Mesenchymal stem cell (in vitro differentiated cells and primary cell): ENCODE results near the gene WDR18.
"Not testable (repeated sequence)": the region's sequence is repeated elsewhere in the genome, so short reads cannot be mapped to it uniquely, and the experiment has no call there.

ENCODE experiments used
- DNase-seq: peaks from one replicate; pipeline ENCODE4 v3.0.0-alpha.2; 2013
- H2AFZ ChIP-seq: one replicate; pipeline ENCODE4 v1.6.1; 2013; ENCODE audit warnings: low read depth, mild to moderate bottlenecking, control low read depth, inconsistent platforms, low read length, moderate library complexity
- H2AK5ac ChIP-seq: 2 replicates; pipeline ENCODE4 v1.6.1; 2013; ENCODE audit warnings: low read length, moderate library complexity, mild to moderate bottlenecking, inconsistent platforms; ENCODE audit not compliant: severe bottlenecking
- H2BK120ac ChIP-seq: one replicate; pipeline ENCODE4 v1.6.1; 2013; ENCODE audit warnings: low read depth, mild to moderate bottlenecking, inconsistent platforms, low read length, moderate library complexity
- H2BK12ac ChIP-seq, 2 experiments: one replicate each; pipeline ENCODE4 v1.6.1; 2013; ENCODE audit warnings: inconsistent platforms in 2 of 2, low read length in 2 of 2, mild to moderate bottlenecking in 2 of 2, moderate library complexity in 2 of 2, control low read depth in 1 of 2
- H2BK15ac ChIP-seq: one replicate; pipeline ENCODE4 v1.6.1; 2013; ENCODE audit warnings: mild to moderate bottlenecking, low read depth, inconsistent platforms; ENCODE audit not compliant: poor library complexity, severe bottlenecking
- H2BK5ac ChIP-seq: 2 replicates; pipeline ENCODE4 v1.6.1; 2013; ENCODE audit warnings: low read depth, mild to moderate bottlenecking, low read length, control low read depth, inconsistent platforms; ENCODE audit not compliant: poor library complexity, severe bottlenecking
- H3K14ac ChIP-seq, 2 experiments: one replicate each; pipeline ENCODE4 v1.6.1; 2013; ENCODE audit warnings: inconsistent platforms in 2 of 2, low read length in 2 of 2, control low read depth in 1 of 2, mild to moderate bottlenecking in 1 of 2, moderate library complexity in 1 of 2
- H3K18ac ChIP-seq, 2 experiments: one replicate each; pipeline ENCODE4 v1.6.1; 2013; ENCODE audit warnings: inconsistent platforms in 2 of 2, low read length in 2 of 2, control low read depth in 1 of 2, low read depth in 1 of 2, mild to moderate bottlenecking in 1 of 2
- H3K23ac ChIP-seq, 2 experiments: one replicate each; pipeline ENCODE4 v1.6.1; 2013; ENCODE audit warnings: inconsistent platforms in 2 of 2, low read length in 2 of 2, mild to moderate bottlenecking in 2 of 2, moderate library complexity in 2 of 2, control low read depth in 1 of 2
- H3K27ac ChIP-seq: 2 replicates; pipeline ENCODE4 v1.5.1; 2013; ENCODE audit warnings: mild to moderate bottlenecking, moderate library complexity, low read length, control low read depth, inconsistent platforms; ENCODE audit not compliant: poor library complexity, severe bottlenecking
- H3K27me3 ChIP-seq, 2 experiments: 2 replicates each; pipeline versions ENCODE4 v1.6.1 to v1.7.0; 2013; ENCODE audit warnings: low read length in 2 of 2, mild to moderate bottlenecking in 2 of 2, moderate library complexity in 2 of 2, control low read depth in 1 of 2, inconsistent platforms in 1 of 2; ENCODE audit not compliant: control insufficient read depth in 1 of 2, insufficient read depth in 1 of 2
- H3K36me3 ChIP-seq, 2 experiments: 2 replicates each; pipeline versions ENCODE4 v1.6.1 to v1.7.0; 2013; ENCODE audit warnings: low read length in 2 of 2, control low read depth in 1 of 2, inconsistent platforms in 1 of 2, low read depth in 1 of 2, mild to moderate bottlenecking in 1 of 2; ENCODE audit not compliant: insufficient read depth in 2 of 2, control insufficient read depth in 1 of 2
- H3K4ac ChIP-seq, 2 experiments: one replicate each; pipeline ENCODE4 v1.6.1; 2013; ENCODE audit warnings: inconsistent platforms in 2 of 2, low read length in 2 of 2, mild to moderate bottlenecking in 2 of 2, moderate library complexity in 2 of 2, control low read depth in 1 of 2, low read depth in 1 of 2
- H3K4me1 ChIP-seq: 2 replicates; pipeline ENCODE4 v1.6.1; 2013; ENCODE audit warnings: low read depth, low read length, control low read depth; ENCODE audit not compliant: control insufficient read depth, insufficient read depth
- H3K4me2 ChIP-seq: 2 replicates; pipeline ENCODE4 v1.6.1; 2013; ENCODE audit warnings: low read length, mild to moderate bottlenecking, inconsistent platforms; ENCODE audit not compliant: poor library complexity, severe bottlenecking
- H3K4me3 ChIP-seq, 2 experiments: 2 replicates each; pipeline versions ENCODE4 v1.5.1 to v1.7.0; 2013; ENCODE audit warnings: low read length in 2 of 2, mild to moderate bottlenecking in 2 of 2, control low read depth in 1 of 2, low read depth in 1 of 2; ENCODE audit not compliant: insufficient read depth in 1 of 2
- H3K79me1 ChIP-seq: replicated peaks from 2 replicates; pipeline ENCODE4 v1.6.1; 2013; ENCODE audit warnings: mild to moderate bottlenecking, control low read depth, low read length, inconsistent platforms; ENCODE audit not compliant: poor library complexity, severe bottlenecking
- H3K9ac ChIP-seq: 2 replicates; pipeline ENCODE4 v1.7.0; 2013; ENCODE audit warnings: mild to moderate bottlenecking, low read length, moderate library complexity
- H3K9me3 ChIP-seq: 2 replicates; pipeline ENCODE4 v1.7.0; 2013; ENCODE audit warnings: mild to moderate bottlenecking, low read length; ENCODE audit not compliant: control insufficient read depth
- H4K8ac ChIP-seq: one replicate; pipeline ENCODE4 v1.6.1; 2013; ENCODE audit warnings: inconsistent platforms, mild to moderate bottlenecking, low read length, moderate library complexity
- H4K91ac ChIP-seq: one replicate; pipeline ENCODE4 v1.6.1; 2013; ENCODE audit warnings: mild to moderate bottlenecking, low read length, inconsistent platforms
- WGBS: methylation state at CpG from one replicate; pipeline ENCODE4 v1.1.7; 2013; ENCODE audit warnings: mixed read lengths; 5-methylcytosine and 5-hydroxymethylcytosine counted together

WDR18 gene

DNA sequence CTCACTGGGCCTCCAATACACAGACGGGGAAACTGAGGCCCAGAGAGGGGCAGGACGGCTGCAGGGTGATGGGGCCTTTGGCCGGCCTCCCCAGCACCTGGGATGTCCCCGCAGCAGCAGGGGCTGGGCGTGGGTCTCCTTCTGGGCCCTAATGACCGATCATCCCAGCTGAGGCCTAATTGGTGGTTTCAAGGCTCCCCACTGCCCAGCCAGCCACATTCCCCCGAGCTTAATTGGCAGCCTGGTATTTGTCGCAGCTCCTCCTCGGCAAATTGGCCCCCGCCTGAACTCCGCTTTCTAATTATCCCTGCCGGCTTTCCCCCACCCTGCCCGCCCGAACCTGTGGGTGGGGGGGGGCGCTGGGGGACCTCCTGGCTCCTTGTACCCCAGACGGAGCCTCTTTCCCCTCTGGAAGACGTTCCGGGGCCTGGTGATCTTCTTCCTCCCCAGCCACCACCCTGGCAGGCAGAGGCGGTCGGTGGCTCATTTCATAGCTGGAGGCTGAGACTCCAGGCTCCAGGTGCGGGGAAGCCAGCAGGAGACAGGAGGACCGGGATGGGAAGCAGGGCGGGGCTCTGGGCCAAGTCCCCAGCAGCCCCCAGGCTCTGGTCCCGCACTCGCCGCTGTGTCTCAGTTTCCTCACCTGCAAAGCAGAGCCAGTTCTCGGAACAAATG is 27.2 kb upstream of the WDR18 start:
- no peaks in the 10 kb centered on the region for H3K27me3 ChIP-seq
- peaks cover 22 to 43% of the 10 kb centered on the region in 2 experiments for H3K36me3 ChIP-seq
- 15% methylated on average over 22 of the region's 27 CpGs for WGBS
- no peak overlapping the region for H3K4me3 ChIP-seq
- H3K4me2 ChIP-seq, result peak overlapping the region; percentile 46
- peak overlapping the region; percentile 97 for H3K18ac ChIP-seq
- peaks cover 4% of the 10 kb centered on the region for H3K79me1 ChIP-seq
- peak overlapping the region; percentile 69 to 92 for H2BK12ac ChIP-seq
- H2AFZ ChIP-seq, result no peak overlapping the region
- peak overlapping the region; percentile 100 for H2BK120ac ChIP-seq
- peak overlapping the region; percentile 98 for H2AK5ac ChIP-seq
- H3K23ac ChIP-seq, result peak overlapping the region in 1 of 2 experiments; percentile 85
- H4K91ac ChIP-seq, result peak overlapping the region; percentile 99
- H2BK15ac ChIP-seq, result peak overlapping the region; percentile 95
- peak overlapping the region in 1 of 2 experiments; percentile 19 for H3K14ac ChIP-seq
- H3K9ac ChIP-seq, result no peak overlapping the region
- peak overlapping the region; percentile 95 to 96 for H3K4ac ChIP-seq
- no peaks in the 10 kb centered on the region for H3K9me3 ChIP-seq
- H3K27ac ChIP-seq, result peak overlapping the region; percentile 98
- peak; percentile 78 for DNase-seq
- H3K4me1 ChIP-seq, result peaks cover 81% of the 10 kb centered on the region
- peak overlapping the region; percentile 97 for H4K8ac ChIP-seq
- H2BK5ac ChIP-seq, result peak overlapping the region; percentile 98

DNA sequence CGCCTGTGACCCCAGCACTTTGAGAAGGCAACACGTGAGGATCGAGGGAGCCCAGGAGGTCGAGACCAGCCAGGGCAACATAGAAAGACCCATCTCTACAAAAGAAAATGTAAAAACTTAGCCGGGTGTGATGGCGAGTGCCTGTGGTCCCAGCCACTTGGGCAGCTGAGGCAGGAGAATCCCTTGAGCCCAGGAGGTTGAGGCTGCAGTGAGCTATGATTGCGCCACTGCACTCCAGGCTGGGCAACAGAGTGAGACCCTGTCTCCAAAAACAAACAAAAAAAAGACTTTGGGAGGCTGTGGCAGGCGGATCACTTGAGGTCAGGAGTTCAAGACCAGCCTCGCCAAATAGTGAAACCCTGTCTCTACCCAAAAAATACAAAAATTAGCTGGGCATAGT is 26.6 kb upstream of the WDR18 start:
- H3K23ac ChIP-seq, H3K27me3 ChIP-seq, H3K4me3 ChIP-seq, H2AFZ ChIP-seq, H3K9me3 ChIP-seq, H3K9ac ChIP-seq, H3K4me2 ChIP-seq, DNase-seq, H3K79me1 ChIP-seq: not testable (repeated sequence)
- H2BK12ac ChIP-seq, result peak overlapping the region; percentile 33 to 75
- WGBS, result 80% methylated on average over 9 of the region's 9 CpGs
- peak overlapping the region; percentile 86 for H4K8ac ChIP-seq
- H3K14ac ChIP-seq, result peak overlapping the region in 1 of 2 experiments; percentile 19
- peak overlapping the region; percentile 60 for H2BK5ac ChIP-seq
- H3K36me3 ChIP-seq, result peaks cover 25 to 43% of the 10 kb centered on the region in 2 experiments
- H4K91ac ChIP-seq, result peak overlapping the region; percentile 97
- peak overlapping the region; percentile 98 for H3K27ac ChIP-seq
- H3K4ac ChIP-seq, result peak overlapping the region; percentile 71 to 77
- H2AK5ac ChIP-seq, result peak overlapping the region; percentile 96
- peak overlapping the region; percentile 95 for H2BK15ac ChIP-seq
- peaks cover 78% of the 10 kb centered on the region for H3K4me1 ChIP-seq
- H3K18ac ChIP-seq, result peak overlapping the region; percentile 97
- peak overlapping the region; percentile 100 for H2BK120ac ChIP-seq

DNA sequence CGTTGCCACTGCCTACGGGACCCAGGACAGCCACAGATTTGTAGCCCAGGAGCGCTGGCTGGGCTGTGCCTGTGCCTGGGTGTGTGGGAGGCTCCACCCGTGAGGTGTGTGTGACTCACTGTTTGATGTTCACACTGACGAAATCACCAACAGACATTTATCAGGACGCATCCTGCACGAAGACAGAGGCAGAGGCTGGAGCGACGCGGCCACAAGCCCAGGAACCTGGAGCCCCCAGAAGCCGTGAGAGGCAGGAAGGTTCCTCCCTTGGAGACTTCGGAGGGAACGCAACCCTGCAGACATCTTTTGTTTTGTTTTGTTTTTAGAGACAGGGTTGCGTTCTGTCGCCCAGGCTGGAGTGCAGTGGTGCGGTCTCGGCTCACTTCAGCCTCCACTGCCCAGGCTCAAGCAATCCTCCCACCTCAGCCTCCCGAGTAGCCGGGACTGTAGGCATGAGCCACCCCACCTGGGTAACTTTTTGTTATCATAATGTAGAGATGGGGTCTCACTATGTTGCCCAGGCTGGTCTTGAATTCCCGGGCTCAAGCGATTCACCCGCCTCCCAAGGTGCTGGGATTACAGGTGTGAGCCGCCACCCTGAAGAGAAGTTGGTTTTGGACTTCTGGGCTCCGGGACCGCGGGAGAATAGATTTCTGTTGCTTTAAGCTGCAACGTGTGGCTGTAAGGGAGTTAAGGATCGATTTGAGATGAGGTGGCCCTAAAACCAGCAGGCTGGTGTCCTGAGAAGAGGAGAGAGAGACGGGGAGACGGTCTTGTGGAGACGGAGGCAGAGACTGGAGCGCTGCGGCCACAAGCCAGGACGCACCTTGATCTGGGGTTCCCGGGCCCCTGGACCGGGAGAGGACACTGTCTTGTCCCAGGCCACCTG is 24.9 kb upstream of the WDR18 start:
- no peak overlapping the region for H3K4me2 ChIP-seq
- H3K18ac ChIP-seq, result peak overlapping the region; percentile 56 to 58
- H2BK120ac ChIP-seq, result no peak overlapping the region
- H3K27ac ChIP-seq, result peak overlapping the region; percentile 11
- 71% methylated on average over 36 of the region's 36 CpGs for WGBS
- H2BK15ac ChIP-seq, result peak overlapping the region; percentile 19
- H3K9me3 ChIP-seq, result no peaks in the 10 kb centered on the region
- DNase-seq, result peak; percentile 85
- peak overlapping the region; percentile 21 to 24 for H3K4ac ChIP-seq
- H3K4me3 ChIP-seq, result no peak overlapping the region
- H3K36me3 ChIP-seq, result peaks cover 33 to 58% of the 10 kb centered on the region in 2 experiments
- no peak overlapping the region for H3K9ac ChIP-seq
- H3K14ac ChIP-seq, result peak overlapping the region in 1 of 2 experiments; percentile 6
- H3K23ac ChIP-seq, result peak overlapping the region in 1 of 2 experiments; percentile 51
- peak overlapping the region; percentile 80 for H2AK5ac ChIP-seq
- H3K79me1 ChIP-seq, result peaks cover 13% of the 10 kb centered on the region
- H2BK12ac ChIP-seq, result peak overlapping the region in 1 of 2 experiments; percentile 31
- H4K91ac ChIP-seq, result peak overlapping the region; percentile 74
- H3K27me3 ChIP-seq, result no peaks in the 10 kb centered on the region
- peak overlapping the region; percentile 65 for H4K8ac ChIP-seq
- peaks cover 78% of the 10 kb centered on the region for H3K4me1 ChIP-seq
- H2AFZ ChIP-seq, result no peak overlapping the region
- no peak overlapping the region for H2BK5ac ChIP-seq

DNA sequence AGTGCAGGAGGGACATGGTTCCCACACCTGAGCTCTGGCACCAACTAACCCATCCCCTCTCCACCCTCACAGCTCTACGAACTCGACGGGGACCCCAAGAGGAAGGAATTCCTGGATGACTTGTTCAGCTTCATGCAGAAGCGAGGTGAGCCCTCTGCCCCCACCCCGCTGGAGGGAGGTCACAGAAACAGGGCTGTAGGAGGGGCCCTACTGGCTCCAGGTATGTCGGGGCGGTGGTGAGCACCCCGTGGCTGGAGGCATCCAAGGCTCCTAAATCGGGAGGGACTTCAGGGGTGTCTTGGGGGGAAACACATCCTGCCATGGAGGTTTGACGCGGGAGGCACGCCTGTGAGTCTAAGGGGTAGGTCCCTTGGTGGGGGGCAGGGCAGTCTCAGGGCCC is 24.1 kb upstream of the WDR18 start:
- H4K8ac ChIP-seq, result peak overlapping the region; percentile 27
- WGBS, result 83% methylated on average over 12 of the region's 12 CpGs
- no peak overlapping the region for H3K4me3 ChIP-seq
- no peak overlapping the region for H3K9ac ChIP-seq
- H3K23ac ChIP-seq, result no peak overlapping the region
- H3K14ac ChIP-seq, result peak overlapping the region in 1 of 2 experiments; percentile 9
- no peak overlapping the region for H2BK15ac ChIP-seq
- no peak for DNase-seq
- H3K36me3 ChIP-seq, result peaks cover 41 to 66% of the 10 kb centered on the region in 2 experiments
- no peak overlapping the region for H3K27ac ChIP-seq
- H3K4ac ChIP-seq, result peak overlapping the region in 1 of 2 experiments; percentile 37
- H3K79me1 ChIP-seq, result peaks cover 20% of the 10 kb centered on the region
- peak overlapping the region; percentile 88 for H2BK120ac ChIP-seq
- peak overlapping the region; percentile 18 to 85 for H3K18ac ChIP-seq
- H3K4me2 ChIP-seq, result no peak overlapping the region
- peak overlapping the region; percentile 92 for H4K91ac ChIP-seq
- peak overlapping the region; percentile 26 to 59 for H2BK12ac ChIP-seq
- no peaks in the 10 kb centered on the region for H3K9me3 ChIP-seq
- H3K27me3 ChIP-seq, result no peaks in the 10 kb centered on the region
- no peak overlapping the region for H2BK5ac ChIP-seq
- no peak overlapping the region for H2AFZ ChIP-seq
- no peak overlapping the region for H2AK5ac ChIP-seq
- peaks cover 73% of the 10 kb centered on the region for H3K4me1 ChIP-seq
